Measurements from ENCODE around the gene GJB6.

The GJB6 gene

GRCh38 chr13:20227288-20227687 lies 4.8 kb downstream of the GJB6 start:
- no peak for DNase-seq (ENCODE audit: low spot score)

- no peak for DNase-seq (ENCODE audit: low spot score)
Measured at GRCh38 chr13:20222553-20222952, 9.6 kb downstream of the GJB6 start.

- no peak for DNase-seq (ENCODE audit: low spot score)
Measured at GRCh38 chr13:20221772-20222171, 10.3 kb downstream of the GJB6 start.

GRCh38 chr13:20219577-20219976 lies 12.5 kb downstream of the GJB6 start:
- no peak for DNase-seq (ENCODE audit: low spot score)

- no peak for DNase-seq (ENCODE audit: low spot score)
Measured at GRCh38 chr13:20217168-20217567, 15.0 kb downstream of the GJB6 start.

GRCh38 chr13:20209948-20210347 lies 22.2 kb downstream of the GJB6 start:
- no peak for DNase-seq (ENCODE audit: low spot score)

- no peak for DNase-seq (ENCODE audit: low spot score)
Measured at GRCh38 chr13:20206698-20207235, 25.4 kb downstream of the GJB6 start.

GRCh38 chr13:20206065-20206697 lies 25.9 kb downstream of the GJB6 start:
- DNase-seq (ENCODE audit: low spot score): no peak

GRCh38 chr13:20198781-20199180 lies 33.3 kb downstream of the GJB6 start:
- DNase-seq (ENCODE audit: low spot score): no peak

GRCh38 chr13:20197361-20197834 lies 34.7 kb downstream of the GJB6 start:
- DNase-seq (ENCODE audit: low spot score): peak; percentile 23

- DNase-seq (ENCODE audit: low spot score): no peak
Measured at GRCh38 chr13:20195801-20196200, 36.3 kb downstream of the GJB6 start.

- DNase-seq (ENCODE audit: low spot score): no peak
Measured at GRCh38 chr13:20193907-20194631, 38.0 kb downstream of the GJB6 start.

GRCh38 chr13:20193162-20193906 lies 38.8 kb downstream of the GJB6 start:
- DNase-seq (ENCODE audit: low spot score): no peak

- DNase-seq (ENCODE audit: low spot score): no peak
Measured at GRCh38 chr13:20192836-20193161, 39.3 kb downstream of the GJB6 start, which contains the start of gene GJB2. Gene GJB2 (minus strand): TSS chr13:20192938. CDS start chr13:20189581, 3,357 bp downstream.

- DNase-seq (ENCODE audit: low spot score): no peak
Measured at GRCh38 chr13:20192158-20192835, 39.8 kb downstream of the GJB6 start.

- DNase-seq (ENCODE audit: low spot score): no peak
Measured at GRCh38 chr13:20191311-20192157, 40.6 kb downstream of the GJB6 start.

- DNase-seq (ENCODE audit: low spot score): no peak
Measured at GRCh38 chr13:20190481-20191310, 41.4 kb downstream of the GJB6 start.

GRCh38 chr13:20190076-20190475 lies 42.0 kb downstream of the GJB6 start:
- no peak for DNase-seq (ENCODE audit: low spot score)

GRCh38 chr13:20188667-20189553 lies 43.2 kb downstream of the GJB6 start:
- no peak for DNase-seq (ENCODE audit: low spot score)

Data from CD4-positive, alpha-beta T cell treated with Interleukin-15 for 4 hours (primary cell).